ENCODE data around the gene PTDSS2. TPM values are rescaled to one million over a fixed set of nuclear protein-coding genes. Genes with fewer than 3 reads are reported as not detected.
A peak's percentile ranks its signal among the peaks of the same experiment; 100 is the strongest.

The PTDSS2 gene
- total and polyA plus RNA-seq, 2 experiments from 2014 or later: 22.7 to 145 TPM

GRCh38 chr11:488992-489391 is 38.9 kb downstream of the PTDSS2 start:
- Histone ChIP-seq H3F3A (replicated peaks; ENCODE audit: low read depth) (no peaks in the 10 kb centered on the region; the same call in 1 of the 2 replicates), H2AFZ (no peak overlapping the region)

More at GRCh38 chr11:488992-489391, 38.9 kb downstream of the PTDSS2 start:
- no peak for TF ChIP-seq REST (IDR thresholded peaks at IDR 0.05; ENCODE audit: unreplicated experiment)
- TF ChIP-seq POLR2AphosphoS5 (IDR thresholded peaks at IDR 0.05; ENCODE audit: low read depth): no peak
- no peak for TF ChIP-seq ZNF462 (CRISPR knock-in tag; IDR thresholded peaks at IDR 0.05)
- TF ChIP-seq ZNF114 (CRISPR knock-in tag; IDR thresholded peaks at IDR 0.05): no peak
- no peak for TF ChIP-seq JUNB (IDR thresholded peaks at IDR 0.05; ENCODE audit: unreplicated experiment)
- no peak for TF ChIP-seq NANOG (IDR thresholded peaks at IDR 0.05; ENCODE audit: borderline replicate concordance)
- no peak for TF ChIP-seq EZH2phosphoT487 (IDR thresholded peaks at IDR 0.05; ENCODE audit: unreplicated experiment)
- TF ChIP-seq CTCF (conservative IDR thresholded peaks at IDR 0.05; ENCODE audit: low read depth in 2 of 2): no peak
- no peak for TF ChIP-seq STAT1 (IDR thresholded peaks at IDR 0.05; ENCODE audit: unreplicated experiment)
- no peak for TF ChIP-seq EZH2 (IDR thresholded peaks at IDR 0.05; ENCODE audit: low read depth, unreplicated experiment)
- no peak for TF ChIP-seq ZNF331 (CRISPR knock-in tag; IDR thresholded peaks at IDR 0.05; ENCODE audit: low read depth)
- TF ChIP-seq CREB1 (CRISPR knock-in tag; IDR thresholded peaks at IDR 0.05; ENCODE audit: low read depth): no peak
- no peak for TF ChIP-seq ETS1 (IDR thresholded peaks at IDR 0.05)
- H4K20me1 ChIP-seq (replicated peaks; ENCODE audit: insufficient read depth): no peaks in the 10 kb centered on the region
- H3K4me2 ChIP-seq: no peak overlapping the region
- no peak overlapping the region for H3K27ac Mint-ChIP-seq
- peaks cover 9% of the 10 kb centered on the region for H3K27me3 Mint-ChIP-seq (ENCODE audit: insufficient read depth, low read depth, poor library complexity)
- no peak overlapping the region for H3K4me3 Mint-ChIP-seq
- no peaks in the 10 kb centered on the region for H3K9me2 ChIP-seq (ENCODE audit: insufficient read depth)
- no peak overlapping the region for H3K4me3 ChIP-seq
- H3K27me3 ChIP-seq (ENCODE audit: insufficient read depth): no peaks in the 10 kb centered on the region
- H3K36me3 Mint-ChIP-seq (ENCODE audit: low read depth): peaks cover 7% of the 10 kb centered on the region
- H3K4me1 ChIP-seq (ENCODE audit: insufficient read depth): no peaks in the 10 kb centered on the region
- H3K9me3 Mint-ChIP-seq: no peaks in the 10 kb centered on the region
- ATAC-seq (peak; percentile 12; the same call in 1 of the 3 replicates), DNase-seq (ENCODE audit: low spot score) (no peak)
- no peak overlapping the region for H3K27ac ChIP-seq (ENCODE audit: low read depth)
- no peaks in the 10 kb centered on the region for H3K36me3 ChIP-seq (ENCODE audit: insufficient read depth)
- no peaks in the 10 kb centered on the region for H3K4me1 Mint-ChIP-seq
- H3K79me2 ChIP-seq (replicated peaks; ENCODE audit: insufficient read depth): peaks cover 4% of the 10 kb centered on the region

Measured in GM23338 (cell line).